HFFc6 (cell line): ENCODE data around the gene KIAA1217. TPM values are rescaled to one million over a fixed set of nuclear protein-coding genes. Genes with fewer than 3 reads are reported as not detected.
A peak's percentile ranks its signal among the peaks of the same experiment; 100 is the strongest.

Experiments
- DNase-seq: peaks from one replicate; pipeline ENCODE4 v3.0.0-alpha.2; 2018
- H3K27ac Mint-ChIP-seq: 2 replicates; pipeline ENCODE4 v1.8.0; 2020; ENCODE audit warnings: mild to moderate bottlenecking, mixed read lengths
- H3K27me3 Mint-ChIP-seq: 2 replicates; pipeline ENCODE4 v1.8.0; 2021; ENCODE audit warnings: mild to moderate bottlenecking, moderate library complexity, mixed read lengths; ENCODE audit not compliant: insufficient read depth
- H3K36me3 Mint-ChIP-seq: 2 replicates; pipeline ENCODE4 v1.8.0; 2021; ENCODE audit warnings: low read depth, mixed read lengths
- H3K4me1 Mint-ChIP-seq: 2 replicates; pipeline ENCODE4 v1.8.0; 2020; ENCODE audit warnings: low read depth, mixed read lengths
- H3K4me3 Mint-ChIP-seq: 2 replicates; pipeline ENCODE4 v1.8.0; 2020; ENCODE audit warnings: mild to moderate bottlenecking, moderate library complexity, mixed read lengths
- H3K9me3 Mint-ChIP-seq: 2 replicates; pipeline ENCODE4 v1.8.0; 2020; ENCODE audit warnings: mild to moderate bottlenecking, mixed read lengths
- CTCF ChIP-seq: fragments of 200-600 bp; sonication (generic); IDR thresholded peaks from 2 replicates; pipeline ENCODE4 v1.5.0; 2021; ENCODE audit warnings: antibody characterized with exemption, mild to moderate bottlenecking
- total RNA-seq, 6 experiments: library from RNA; stranded (reverse); fragmentation: NEBNext Ultra II Directional; extraction: Animal tissue kit (Norgen Biotek cat#: 25700); gene quantifications; 2 replicates in 1 of 6; 3 replicates in 5 of 6; pipeline ENCODE4 v1.2.3, GENCODE V29; 2021

Gene KIAA1217
- total RNA-seq, 6 experiments from 2014 or later, result 1.3 to 2.1 (median 2.0) TPM

- peak; percentile 71 for TF ChIP-seq CTCF
- no peaks in the 10 kb centered on the region for H3K9me3 Mint-ChIP-seq
- H3K4me1 Mint-ChIP-seq, result no peaks in the 10 kb centered on the region
- H3K27me3 Mint-ChIP-seq, result peaks cover 2% of the 10 kb centered on the region
- no peak for DNase-seq
- no peaks in the 10 kb centered on the region for H3K36me3 Mint-ChIP-seq
- H3K4me3 Mint-ChIP-seq, result no peak overlapping the region
- H3K27ac Mint-ChIP-seq, result no peak overlapping the region
Measured at GRCh38 chr10:24513155-24513554, 304.2 kb downstream of the KIAA1217 start.

- Mint-ChIP-seq H3K4me3 (no peak overlapping the region), H3K36me3 (no peaks in the 10 kb centered on the region), H3K27me3 (peaks cover 2% of the 10 kb centered on the region), H3K9me3 (no peaks in the 10 kb centered on the region), H3K27ac (no peak overlapping the region), H3K4me1 (peaks cover 8% of the 10 kb centered on the region; the same call in 1 of the 2 replicates)
- no peak for DNase-seq
- TF ChIP-seq CTCF, result no peak
Measured at GRCh38 chr10:24515481-24515880, 306.5 kb downstream of the KIAA1217 start.

GRCh38 chr10:24518411-24518810 lies 309.5 kb downstream of the KIAA1217 start:
- no peaks in the 10 kb centered on the region for H3K36me3 Mint-ChIP-seq
- H3K27me3 Mint-ChIP-seq, result peaks cover 2% of the 10 kb centered on the region
- H3K9me3 Mint-ChIP-seq, result no peaks in the 10 kb centered on the region
- H3K27ac Mint-ChIP-seq, result no peak overlapping the region
- DNase-seq, result no peak
- H3K4me3 Mint-ChIP-seq, result no peak overlapping the region
- TF ChIP-seq CTCF, result no peak
- peaks cover 8% of the 10 kb centered on the region; the same call in 1 of the 2 replicates for H3K4me1 Mint-ChIP-seq

GRCh38 chr10:24518981-24519597 lies 310.2 kb downstream of the KIAA1217 start:
- Mint-ChIP-seq H3K9me3 (no peaks in the 10 kb centered on the region), H3K4me1 (peaks cover 8% of the 10 kb centered on the region; the same call in 1 of the 2 replicates), H3K27ac (no peak overlapping the region)

GRCh38 chr10:24519950-24520349 lies 311.0 kb downstream of the KIAA1217 start:
- Mint-ChIP-seq H3K27me3 (peaks cover 2% of the 10 kb centered on the region), H3K9me3 (no peaks in the 10 kb centered on the region), H3K4me1 (peaks cover 8% of the 10 kb centered on the region; the same call in 1 of the 2 replicates), H3K36me3 (no peaks in the 10 kb centered on the region), H3K4me3 (no peak overlapping the region), H3K27ac (no peak overlapping the region)
- TF ChIP-seq CTCF, result no peak
- no peak for DNase-seq

More at GRCh38 chr10:24518981-24519597, 310.2 kb downstream of the KIAA1217 start:
- Mint-ChIP-seq H3K36me3 (no peaks in the 10 kb centered on the region), H3K27me3 (peaks cover 2% of the 10 kb centered on the region), H3K4me3 (peak overlapping the region; percentile 28; the same call in 1 of the 2 replicates)
- TF ChIP-seq CTCF, result peak; percentile 96
- peak; percentile 43 for DNase-seq
